Measurements from ENCODE around the gene MYO9B.

The MYO9B gene

DNA sequence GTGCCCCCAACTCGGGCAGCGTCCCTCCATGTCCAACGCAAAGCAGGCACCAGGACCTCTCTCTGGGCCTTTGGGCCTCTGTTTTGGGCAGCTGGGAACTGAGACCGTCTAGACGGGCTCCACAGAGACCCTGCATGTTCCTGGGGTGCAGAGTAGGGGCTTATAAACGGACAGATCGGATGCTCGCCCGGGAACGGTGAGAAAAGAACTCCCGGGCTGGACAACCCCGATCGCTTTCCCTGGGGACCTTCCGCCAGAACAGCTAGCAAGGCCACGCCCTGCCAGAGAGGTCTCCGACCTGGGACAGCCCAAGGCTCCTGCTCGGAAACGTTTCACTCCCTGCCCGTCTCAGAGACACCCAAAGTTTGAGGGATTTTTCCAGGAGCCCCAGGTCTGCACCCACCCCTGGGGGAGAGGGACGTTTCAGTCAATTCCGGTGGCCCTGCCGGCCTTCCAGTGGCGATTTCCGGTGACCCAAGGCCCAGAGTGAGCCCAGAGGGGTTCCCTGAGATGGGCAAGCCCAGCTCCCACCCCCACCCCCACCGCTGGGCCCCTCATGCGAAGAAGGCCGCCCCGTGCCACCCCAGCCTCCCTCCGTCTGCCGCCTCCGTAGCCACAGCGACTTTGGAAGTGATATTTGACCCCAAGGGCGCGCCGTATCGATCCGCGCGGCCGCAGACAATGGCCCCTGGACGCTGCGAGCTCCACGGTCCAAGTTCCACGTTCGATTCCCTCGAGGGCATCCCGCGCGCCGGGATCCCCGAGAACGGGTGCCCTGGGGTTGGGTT lies 168.4 kb downstream of the MYO9B start:
- no peak for DNase-seq

DNA sequence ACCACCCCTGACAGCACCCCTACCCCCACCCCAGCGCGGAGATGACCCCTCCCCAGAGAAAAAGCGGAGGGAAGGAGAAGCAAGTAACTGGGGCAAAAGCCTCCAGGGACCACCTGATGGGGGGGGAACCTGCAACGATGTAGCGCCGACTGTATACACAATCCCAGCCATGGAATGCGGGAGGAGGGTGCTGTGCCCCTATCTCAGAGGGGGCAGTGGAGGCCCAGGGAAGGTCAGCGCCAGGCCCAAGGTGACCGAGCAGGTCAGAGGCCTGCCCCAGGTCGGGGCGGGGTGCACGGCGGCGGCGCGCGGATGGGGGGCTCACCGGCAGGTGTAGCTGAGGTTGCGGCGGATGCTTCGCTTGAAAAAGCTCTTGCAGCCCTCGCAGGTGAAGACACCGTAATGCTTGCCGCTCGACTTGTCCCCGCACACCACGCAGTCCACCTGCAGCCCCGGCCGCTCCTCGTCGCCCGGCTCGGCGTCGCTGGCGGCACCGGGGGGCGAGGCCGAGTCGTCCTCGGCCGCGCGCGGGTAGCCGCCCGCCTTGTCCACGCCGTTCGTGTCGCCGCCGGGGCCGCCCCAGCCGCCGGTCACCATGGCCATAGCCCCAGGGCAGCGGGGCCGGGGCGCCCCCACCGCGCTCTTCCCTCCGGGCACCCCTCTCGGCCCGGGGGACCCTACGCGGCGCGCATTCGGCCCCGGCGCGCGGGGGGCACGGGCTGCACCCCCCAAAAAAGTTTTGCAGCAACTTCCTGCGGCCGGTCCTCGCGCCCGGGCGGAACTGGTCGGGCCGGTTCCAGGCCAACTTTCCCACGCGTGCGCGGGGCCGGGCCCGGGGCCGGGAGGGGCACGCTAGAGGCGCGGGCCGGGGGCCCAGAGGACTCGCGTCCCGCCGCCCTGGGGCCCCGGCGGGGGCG lies 169.3 kb downstream of the MYO9B start:
- no peak for DNase-seq

DNA sequence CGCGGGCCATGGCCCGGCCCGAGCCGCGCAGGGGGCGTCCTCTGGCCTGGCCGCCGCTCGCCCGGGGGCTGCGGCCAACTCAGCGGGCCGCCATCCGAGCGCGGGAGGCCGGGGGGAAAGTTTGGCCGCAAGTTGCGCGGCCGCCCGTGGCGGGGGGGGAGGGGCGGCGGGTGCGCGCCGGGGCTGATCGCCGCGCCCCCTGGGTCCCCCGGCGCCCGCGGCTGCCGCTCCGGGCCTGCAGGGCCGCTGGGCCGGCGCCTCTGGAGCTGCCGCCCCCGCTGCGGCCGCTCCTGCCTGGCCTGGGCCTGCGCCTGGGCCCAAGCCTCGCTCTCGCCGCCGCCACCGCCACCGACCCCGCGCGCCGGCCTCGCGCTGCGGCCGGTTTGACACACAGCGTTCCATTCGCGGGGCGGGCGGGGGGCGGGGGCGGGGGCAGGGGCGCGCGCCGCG lies 170.0 kb downstream of the MYO9B start, which contains the start of gene NR2F6:
Gene NR2F6 (minus strand): TSS at position 385 of the 450 bp plus-strand sequence. CDS start 699 bp downstream, outside the sequence.
- peak; percentile 49 for DNase-seq

GRCh38 chr19:17246681-17247425 lies 171.3 kb downstream of the MYO9B start:
- DNase-seq = no peak

GRCh38 chr19:17248011-17248776 lies 172.6 kb downstream of the MYO9B start:
- no peak for DNase-seq

DNA sequence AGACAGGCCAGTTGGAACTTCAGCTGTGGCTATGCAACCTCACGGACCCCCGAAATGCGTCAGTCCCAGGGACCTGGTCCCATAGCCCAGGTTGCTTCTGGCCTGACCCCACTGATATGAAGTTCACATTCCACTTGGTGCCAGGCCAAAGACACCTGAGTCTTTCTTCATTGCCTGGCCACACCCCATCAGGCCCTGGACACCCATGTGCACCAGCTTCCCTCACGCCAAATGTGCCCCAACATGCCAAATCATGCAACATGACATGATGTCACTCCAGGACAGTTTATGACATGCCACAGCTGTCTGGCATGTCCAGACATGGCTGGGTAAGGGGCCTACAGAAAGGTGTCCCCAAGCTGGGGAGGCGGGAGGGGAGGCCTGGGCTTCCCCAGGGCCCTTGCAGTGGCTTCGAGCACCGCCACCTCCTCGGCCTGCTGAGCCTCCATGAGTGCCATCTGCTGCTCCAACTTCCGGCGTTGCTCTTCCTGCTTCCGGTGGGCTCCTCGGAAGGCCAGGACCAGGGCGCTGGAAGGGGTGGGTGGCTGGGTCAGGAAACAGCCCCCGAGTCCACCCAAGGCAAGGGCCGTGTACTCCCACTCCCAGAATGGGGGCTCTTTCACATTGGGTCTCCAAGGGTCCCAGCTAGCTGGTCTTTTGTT lies 174.4 kb downstream of the MYO9B start:
- no peak for DNase-seq

DNA sequence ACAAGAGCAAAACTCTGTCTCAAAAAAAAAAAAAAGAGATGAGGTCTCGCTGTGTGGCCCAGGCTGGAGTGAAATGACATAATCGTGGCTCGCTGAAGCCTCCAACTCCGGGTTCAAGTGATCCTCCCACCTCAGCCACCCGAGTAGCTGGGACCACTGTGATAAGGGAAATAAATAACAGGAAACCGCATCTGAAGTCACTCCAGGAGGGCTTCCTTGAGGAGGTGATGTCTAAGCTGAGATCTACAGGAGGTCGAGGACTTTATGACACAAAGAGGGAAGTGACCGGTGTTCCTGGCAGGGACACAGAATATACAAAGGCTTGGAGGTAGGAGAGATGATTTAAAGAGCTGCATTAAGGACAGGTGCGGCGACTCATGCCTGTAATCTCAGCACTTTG lies 179.1 kb downstream of the MYO9B start:
- DNase-seq = no peak

- no peak for DNase-seq
Observed at GRCh38 chr19:17255150-17255621, 179.6 kb downstream of the MYO9B start.

DNA sequence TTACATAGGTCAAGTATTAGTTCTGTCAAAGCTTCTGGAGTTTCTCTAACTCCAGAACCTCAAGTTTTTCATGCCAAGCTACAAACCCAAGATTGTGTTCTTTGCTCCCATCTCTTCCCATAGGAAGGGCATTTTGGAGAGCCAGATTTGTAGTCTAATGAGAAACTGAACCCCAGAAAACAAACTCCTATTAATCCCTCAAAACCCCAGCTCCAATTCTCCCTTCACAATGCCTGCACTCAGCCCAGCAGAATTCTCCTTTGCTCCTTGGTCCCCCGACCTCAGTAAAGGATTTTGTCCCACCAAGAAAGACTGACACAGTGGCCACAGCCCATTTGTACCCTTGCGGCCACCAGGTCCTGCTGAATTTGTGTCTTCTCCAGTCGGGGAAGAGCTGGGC lies 180.6 kb downstream of the MYO9B start:
- no peak for DNase-seq

DNA sequence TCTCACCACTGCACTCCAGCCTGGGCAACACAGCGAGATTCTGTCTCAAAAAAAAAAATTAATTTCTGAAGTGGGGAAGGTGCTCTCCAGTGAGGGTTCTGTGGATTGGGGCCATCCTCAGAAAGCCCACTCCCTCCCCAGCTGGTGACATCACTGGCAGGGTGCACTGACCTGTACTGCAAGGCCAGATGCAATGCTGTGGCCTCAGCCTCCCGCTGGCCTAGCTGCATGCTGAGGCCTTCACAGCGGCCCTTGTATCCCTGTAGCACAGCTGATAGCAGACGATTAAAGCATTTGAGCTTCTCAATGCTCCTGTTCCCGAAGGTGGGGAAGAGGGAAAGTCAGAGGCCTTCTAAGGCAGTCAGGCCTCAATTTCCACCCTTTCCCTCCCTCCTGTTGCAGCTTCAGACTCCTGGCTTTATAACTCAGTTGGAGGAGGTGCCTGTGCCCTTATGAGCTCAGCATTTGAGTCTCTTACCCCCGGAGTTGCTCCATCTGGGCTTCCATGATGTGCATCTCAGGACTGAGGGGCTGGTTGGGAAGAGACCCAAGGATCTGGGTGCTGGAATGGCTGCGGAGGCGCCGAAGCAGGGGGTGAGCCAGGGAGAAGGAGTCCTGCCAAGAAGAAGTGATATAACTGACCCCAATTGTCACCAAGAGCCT lies 183.7 kb downstream of the MYO9B start:
- no peak for DNase-seq

- DNase-seq = no peak
Observed at GRCh38 chr19:17259934-17260333, 184.4 kb downstream of the MYO9B start.

GRCh38 chr19:17260842-17261325 lies 185.3 kb downstream of the MYO9B start:
- peak; percentile 53 for DNase-seq

DNA sequence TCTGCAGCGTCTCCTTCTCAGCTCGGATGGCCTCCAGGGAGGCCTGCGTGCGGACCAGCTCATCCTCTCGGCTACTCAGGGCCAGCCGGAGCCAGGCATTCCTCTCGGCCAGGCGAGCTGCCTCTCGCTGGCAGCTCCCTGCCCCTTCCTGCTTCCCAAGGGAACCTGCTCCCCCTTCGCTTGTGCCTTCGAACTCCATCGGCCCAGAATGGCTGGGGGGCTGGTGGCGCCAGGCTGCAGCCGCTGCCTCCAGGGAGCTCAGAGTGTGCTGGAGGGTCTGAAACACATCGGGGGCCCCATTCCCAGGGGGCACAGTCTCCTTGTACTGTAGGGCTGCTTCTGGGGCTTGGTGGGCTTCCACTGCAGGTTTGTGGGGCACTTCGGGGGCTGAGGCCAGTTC lies 187.0 kb downstream of the MYO9B start:
- no peak for DNase-seq

Measured in left hindlimb (tissue), 1 donor.